Caco-2 (cell line): Measurements from ENCODE around the gene C16orf95. TPM values are rescaled to one million over a fixed set of nuclear protein-coding genes. Genes with fewer than 3 reads are reported as not detected.

Experiments
- BruUV-seq: library from RNA; stranded (reverse); fragments of 400-500 nt; replicated peaks from 2 replicates; lab custom pipeline; 2021; lab: Mats Ljungman, UMichigan
- CTCF ChIA-PET: fragments of 300-600 bp; sonication (Branson Sonifier 250); formaldehyde crosslinking; loops from one replicate; lab custom pipeline; 2022; ENCODE audit warnings: antibody characterized with exemption; lab: Charles Lee
- POLR2A ChIA-PET: fragments of 300-600 bp; sonication (Branson Sonifier 250); formaldehyde crosslinking; loops from one replicate; lab custom pipeline; 2022; ENCODE audit warnings: antibody characterized with exemption; lab: Charles Lee
- DNase-seq, 2 experiments: peaks; one replicate each; pipeline versions ENCODE4 v3.0.0 to v3.0.0-alpha.2; 2020 to 2022
- H3K27me3 ChIP-seq: replicated peaks from 2 replicates; pipeline ENCODE4 v1.6.0; 2011; ENCODE audit warnings: low read length; ENCODE audit not compliant: control insufficient read depth, insufficient read depth
- H3K36me3 ChIP-seq: 2 replicates; pipeline ENCODE4 v1.5.1; 2011; ENCODE audit warnings: low read length; ENCODE audit not compliant: control insufficient read depth, insufficient read depth
- H3K4me1 ChIP-seq: fragments of 250-450 bp; sonication (Bioruptor Pico); 2 replicates; pipeline ENCODE4 v1.5.1; 2020; ENCODE audit warnings: mild to moderate bottlenecking
- H3K4me3 ChIP-seq: 2 replicates; pipeline ENCODE4 v1.5.1; 2011; ENCODE audit warnings: low read depth, mild to moderate bottlenecking, control low read depth, low read length
- H3K9me3 ChIP-seq: fragments of 250-450 bp; sonication (Bioruptor Pico); 2 replicates; pipeline ENCODE4 v1.5.1; 2020; ENCODE audit warnings: mild to moderate bottlenecking, moderate library complexity
- H3K27ac Mint-ChIP-seq: one replicate; pipeline ENCODE4 v1.8.0; 2022; ENCODE audit warnings: mixed read lengths; ENCODE audit not compliant: unreplicated experiment
- H3K27me3 Mint-ChIP-seq: one replicate; pipeline ENCODE4 v1.8.0; 2022; ENCODE audit warnings: mixed read lengths; ENCODE audit not compliant: insufficient read depth, unreplicated experiment
- H3K36me3 Mint-ChIP-seq: one replicate; pipeline ENCODE4 v1.8.0; 2022; ENCODE audit warnings: mild to moderate bottlenecking, mixed read lengths; ENCODE audit not compliant: insufficient read depth, unreplicated experiment
- H3K4me1 Mint-ChIP-seq: one replicate; pipeline ENCODE4 v1.8.0; 2022; ENCODE audit warnings: low read depth, mixed read lengths; ENCODE audit not compliant: unreplicated experiment
- H3K4me3 Mint-ChIP-seq: one replicate; pipeline ENCODE4 v1.8.0; 2022; ENCODE audit warnings: mild to moderate bottlenecking, moderate library complexity, mixed read lengths; ENCODE audit not compliant: unreplicated experiment
- H3K9me3 Mint-ChIP-seq: one replicate; pipeline ENCODE4 v1.8.0; 2022; ENCODE audit warnings: mixed read lengths; ENCODE audit not compliant: unreplicated experiment
- intact Hi-C: fragments of 100-400 bp; cut with micrococcal nuclease; formaldehyde crosslinking; loops from one replicate; pipeline ENCODE4 v1.10.0; 2022; ENCODE audit not compliant: unreplicated experiment
- total RNA-seq: library from RNA; stranded (reverse); gene quantifications from 2 replicates; pipeline ENCODE4 v1.2.3, GENCODE V29; 2022
- TF ChIP-seq, protein P1 (sequence below), 2 experiments: fragments of 200-600 bp in 1 of 2; IDR thresholded peaks; 1 replicate in 1 of 2; 2 replicates in 1 of 2; pipeline versions ENCODE4 v1.5.1 to v1.8.0; 2011 to 2022; ENCODE audit warnings: antibody characterized with exemption in 1 of 2, control low read depth in 1 of 2, inconsistent platforms in 1 of 2, low read depth in 1 of 2, low read length in 1 of 2, mild to moderate bottlenecking in 1 of 2, moderate library complexity in 1 of 2; ENCODE audit not compliant: insufficient read depth in 1 of 2, severe bottlenecking in 1 of 2, unreplicated experiment in 1 of 2

C16orf95 gene
- total RNA-seq, 1 experiment from 2014 or later, result 4.4 TPM

DNA sequence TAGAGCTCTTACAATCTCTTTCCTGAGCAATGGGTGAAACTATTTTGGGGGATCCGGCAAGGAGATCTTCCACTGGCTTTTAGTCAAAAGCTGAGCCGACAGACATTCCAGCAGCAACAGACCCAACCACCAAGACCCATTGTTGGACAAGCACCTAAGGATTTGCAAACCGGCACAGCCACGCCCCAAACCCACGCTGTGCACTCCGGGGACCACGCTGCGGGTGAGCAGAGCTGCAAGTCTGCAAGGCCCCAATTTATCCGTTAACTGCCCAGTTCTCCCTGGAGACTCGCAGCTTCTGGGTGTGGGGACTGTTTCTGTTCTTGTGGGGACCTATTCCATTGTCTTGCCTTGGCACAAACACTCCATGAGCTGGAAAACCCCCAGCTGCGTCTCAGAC, 45.9 kb downstream of the C16orf95 start:
- Histone ChIP-seq H3K27me3 (no peaks in the 10 kb centered on the region), H3K9me3 (no peaks in the 10 kb centered on the region; the same call in 1 of the 2 replicates), H3K4me1 (no peaks in the 10 kb centered on the region), H3K4me3 (no peak overlapping the region), H3K36me3 (no peaks in the 10 kb centered on the region)
- ChIA-PET CTCF (interaction anchor here (0.7 kb wide), 1 partner anchor 39 kb away, joined by 3 read pairs; no protein-coding TSS in a partner anchor), POLR2A (interaction anchor here (0.7 kb wide), 1 partner anchor 1483 kb away, joined by 7 read pairs; no protein-coding TSS in a partner anchor)
- no TSS peak for BruUV-seq
- H3K27me3 Mint-ChIP-seq, result no peaks in the 10 kb centered on the region
- intact Hi-C loops, result loop anchor here (10.0 kb wide), 1 partner anchor 206 kb away; no protein-coding TSS in a partner anchor
- no peaks in the 10 kb centered on the region for H3K9me3 Mint-ChIP-seq
- H3K4me3 Mint-ChIP-seq, result no peak overlapping the region
- H3K36me3 Mint-ChIP-seq, result no peaks in the 10 kb centered on the region
- TF ChIP-seq, protein P1, sequence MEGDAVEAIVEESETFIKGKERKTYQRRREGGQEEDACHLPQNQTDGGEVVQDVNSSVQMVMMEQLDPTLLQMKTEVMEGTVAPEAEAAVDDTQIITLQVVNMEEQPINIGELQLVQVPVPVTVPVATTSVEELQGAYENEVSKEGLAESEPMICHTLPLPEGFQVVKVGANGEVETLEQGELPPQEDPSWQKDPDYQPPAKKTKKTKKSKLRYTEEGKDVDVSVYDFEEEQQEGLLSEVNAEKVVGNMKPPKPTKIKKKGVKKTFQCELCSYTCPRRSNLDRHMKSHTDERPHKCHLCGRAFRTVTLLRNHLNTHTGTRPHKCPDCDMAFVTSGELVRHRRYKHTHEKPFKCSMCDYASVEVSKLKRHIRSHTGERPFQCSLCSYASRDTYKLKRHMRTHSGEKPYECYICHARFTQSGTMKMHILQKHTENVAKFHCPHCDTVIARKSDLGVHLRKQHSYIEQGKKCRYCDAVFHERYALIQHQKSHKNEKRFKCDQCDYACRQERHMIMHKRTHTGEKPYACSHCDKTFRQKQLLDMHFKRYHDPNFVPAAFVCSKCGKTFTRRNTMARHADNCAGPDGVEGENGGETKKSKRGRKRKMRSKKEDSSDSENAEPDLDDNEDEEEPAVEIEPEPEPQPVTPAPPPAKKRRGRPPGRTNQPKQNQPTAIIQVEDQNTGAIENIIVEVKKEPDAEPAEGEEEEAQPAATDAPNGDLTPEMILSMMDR (IDR thresholded peaks at IDR 0.05; ENCODE audit: insufficient read depth in 1 of 2, low read depth in 1 of 2, low read length in 1 of 2, severe bottlenecking in 1 of 2, unreplicated experiment in 1 of 2), result no peak
- no peaks in the 10 kb centered on the region for H3K4me1 Mint-ChIP-seq
- DNase-seq, result no peak
- no peak overlapping the region for H3K27ac Mint-ChIP-seq

DNA sequence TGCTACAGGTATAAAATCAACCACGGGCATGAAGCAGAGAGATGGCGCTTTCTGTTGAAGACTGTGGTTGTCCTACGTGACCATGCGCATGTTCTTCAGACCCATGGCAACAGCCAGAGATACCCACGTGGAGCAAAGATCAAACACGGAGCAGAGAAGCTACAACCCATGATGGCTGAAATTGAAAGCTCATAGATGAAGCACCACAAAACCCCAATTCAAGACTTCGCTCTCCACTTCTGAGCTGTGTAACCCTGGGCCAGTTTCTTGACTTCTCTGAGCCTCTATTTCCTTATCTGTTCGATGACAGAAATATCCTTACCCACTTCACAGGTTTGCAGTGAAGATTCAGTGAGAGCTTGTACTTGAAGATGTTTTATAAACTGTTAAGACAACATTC, 49.6 kb downstream of the C16orf95 start:
- H3K4me3 Mint-ChIP-seq, result no peak overlapping the region
- H3K27me3 Mint-ChIP-seq, result peaks cover 3% of the 10 kb centered on the region
- CTCF ChIA-PET, result interaction anchor here (1.7 kb wide), 1 partner anchor 11 kb away, joined by 4 read pairs; no protein-coding TSS in a partner anchor

DNA sequence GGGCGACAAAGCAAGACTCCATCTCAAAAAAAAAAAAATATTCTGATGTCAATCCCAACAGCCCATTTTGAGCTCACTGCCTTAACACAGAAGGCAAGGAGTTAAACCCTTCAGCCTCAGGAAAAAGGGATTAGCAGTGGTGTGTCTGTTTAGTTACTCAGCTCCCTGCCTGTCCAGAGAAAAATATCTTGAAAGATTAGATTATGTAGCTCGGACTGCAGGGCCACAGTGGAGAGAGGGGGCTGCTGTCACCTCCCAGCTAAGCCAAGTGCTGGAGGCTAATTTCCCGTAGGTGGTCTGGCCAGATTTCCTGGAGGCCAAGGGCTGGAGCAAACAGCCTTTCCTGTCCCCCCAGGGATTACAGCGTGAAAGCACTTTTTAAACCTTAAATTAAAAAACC, 50.3 kb downstream of the C16orf95 start:
- CTCF ChIA-PET, result interaction anchor here (1.2 kb wide), 1 partner anchor 304 kb away, joined by 3 read pairs; no protein-coding TSS in a partner anchor
- intact Hi-C loops, result no loop called here

More for the DNA sequence above, 49.6 kb downstream of the C16orf95 start:
- no peaks in the 10 kb centered on the region for H3K36me3 ChIP-seq
- H3K4me1 ChIP-seq, result no peaks in the 10 kb centered on the region
- H3K4me1 Mint-ChIP-seq, result peaks cover 7% of the 10 kb centered on the region
- no TSS peak for BruUV-seq
- POLR2A ChIA-PET, result no interaction called here
- DNase-seq, result no peak
- no peak overlapping the region for H3K4me3 ChIP-seq
- no peaks in the 10 kb centered on the region for H3K27me3 ChIP-seq
- TF ChIP-seq, protein P1 (IDR thresholded peaks at IDR 0.05; ENCODE audit: insufficient read depth in 1 of 2, low read depth in 1 of 2, low read length in 1 of 2, severe bottlenecking in 1 of 2, unreplicated experiment in 1 of 2), result no peak
- intact Hi-C loops, result no loop called here
- H3K9me3 Mint-ChIP-seq, result no peaks in the 10 kb centered on the region
- H3K9me3 ChIP-seq, result no peaks in the 10 kb centered on the region; the same call in 1 of the 2 replicates
- no peak overlapping the region for H3K27ac Mint-ChIP-seq
- no peaks in the 10 kb centered on the region for H3K36me3 Mint-ChIP-seq

More for the DNA sequence above, 50.3 kb downstream of the C16orf95 start:
- Mint-ChIP-seq H3K27ac (no peak overlapping the region), H3K36me3 (no peaks in the 10 kb centered on the region), H3K4me1 (peaks cover 7% of the 10 kb centered on the region), H3K4me3 (no peak overlapping the region), H3K9me3 (peaks cover 3% of the 10 kb centered on the region), H3K27me3 (peaks cover 3% of the 10 kb centered on the region)
- H3K27me3 ChIP-seq, result no peaks in the 10 kb centered on the region
- POLR2A ChIA-PET, result no interaction called here
- no peaks in the 10 kb centered on the region for H3K4me1 ChIP-seq
- H3K9me3 ChIP-seq, result no peaks in the 10 kb centered on the region; the same call in 1 of the 2 replicates
- no TSS peak for BruUV-seq
- TF ChIP-seq, protein P1 (IDR thresholded peaks at IDR 0.05; ENCODE audit: insufficient read depth in 1 of 2, low read depth in 1 of 2, low read length in 1 of 2, severe bottlenecking in 1 of 2, unreplicated experiment in 1 of 2), result no peak
- no peak overlapping the region for H3K4me3 ChIP-seq
- no peak for DNase-seq
- no peaks in the 10 kb centered on the region for H3K36me3 ChIP-seq
